SK-N-MC (cell line): ENCODE results near the gene IMMP2L.

Experiments used
- EZH2 ChIP-seq: fragments of 200-600 bp; sonication (generic); IDR thresholded peaks from one replicate; pipeline ENCODE4 v1.6.1; 2017; ENCODE audit warnings: antibody characterized with exemption
- FOXP2 ChIP-seq: optimal IDR thresholded peaks from 2 replicates; pipeline ENCODE3; 2011; ENCODE audit warnings: mild to moderate bottlenecking, moderate library complexity; ENCODE audit not compliant: insufficient read depth; ENCODE audit errors: extremely low read length, control extremely low read depth
- POLR2AphosphoS5 ChIP-seq: IDR thresholded peaks from 2 replicates; pipeline ENCODE4 v1.6.1; 2012; ENCODE audit warnings: mild to moderate bottlenecking, low read depth, low read length, borderline replicate concordance

DNA sequence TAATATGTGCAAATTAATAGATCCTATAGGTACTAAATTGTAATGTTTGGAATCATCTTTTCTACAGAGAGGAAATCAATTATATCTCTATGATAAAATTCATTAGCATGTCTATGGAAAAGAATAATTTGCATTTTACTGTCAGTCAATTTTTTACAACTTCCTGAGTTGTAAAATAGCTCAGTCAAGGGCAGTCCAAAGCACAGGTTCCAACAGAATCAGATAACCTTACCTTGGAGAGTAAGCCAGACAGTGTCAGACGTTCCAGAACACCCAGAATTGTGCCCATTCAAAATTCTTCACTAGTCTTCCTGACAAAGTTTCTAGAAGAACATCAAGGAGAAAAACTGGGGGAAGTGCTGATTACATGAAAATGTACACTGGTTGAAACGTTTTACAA, 31.1 kb upstream of the IMMP2L start:
- TF ChIP-seq POLR2AphosphoS5 (no peak), EZH2 (no peak), FOXP2 (no peak)
